GM21528 (cell line): ENCODE measurements around the gene LTBR.

Experiments used
- ATAC-seq: cut with Tn5 transposase; IDR thresholded peaks from one replicate; pipeline ENCODE4 v1.9.1; 2021; ENCODE audit warnings: mild to moderate bottlenecking, moderate library complexity; ENCODE audit not compliant: unreplicated experiment, low FRiP score

LTBR gene

DNA sequence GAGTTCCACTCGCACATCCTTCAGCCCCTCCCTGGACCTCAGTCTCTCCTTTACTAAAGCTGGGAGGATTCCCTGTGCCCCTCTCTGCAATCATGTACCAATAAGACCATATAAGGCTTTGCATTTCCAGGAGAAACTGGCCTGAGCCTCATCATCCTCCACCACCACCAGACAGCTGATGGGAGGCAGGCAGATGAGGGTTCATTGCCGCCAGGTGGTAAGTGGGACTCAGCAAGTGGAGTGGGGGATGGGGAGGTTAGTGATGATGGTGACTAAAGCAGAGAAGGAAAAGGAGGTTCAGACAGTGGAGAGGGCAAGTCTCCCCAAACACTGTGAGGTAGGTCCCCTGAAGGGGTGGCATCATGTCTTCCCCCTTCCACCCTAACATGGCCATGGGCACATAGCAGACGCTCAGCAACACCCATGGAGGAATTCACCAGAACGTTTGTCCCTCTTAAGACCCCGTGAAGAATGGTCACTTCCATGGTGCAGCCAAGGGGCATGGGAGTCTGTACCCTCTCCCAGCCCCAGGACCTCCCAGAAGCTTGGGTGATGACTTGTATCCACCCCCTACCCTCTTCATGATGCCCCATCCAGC, 37.6 kb upstream of the LTBR start:
- no peak for ATAC-seq

- no peak for ATAC-seq
Observed at GRCh38 chr12:6346942-6347341, 37.0 kb upstream of the LTBR start.

DNA sequence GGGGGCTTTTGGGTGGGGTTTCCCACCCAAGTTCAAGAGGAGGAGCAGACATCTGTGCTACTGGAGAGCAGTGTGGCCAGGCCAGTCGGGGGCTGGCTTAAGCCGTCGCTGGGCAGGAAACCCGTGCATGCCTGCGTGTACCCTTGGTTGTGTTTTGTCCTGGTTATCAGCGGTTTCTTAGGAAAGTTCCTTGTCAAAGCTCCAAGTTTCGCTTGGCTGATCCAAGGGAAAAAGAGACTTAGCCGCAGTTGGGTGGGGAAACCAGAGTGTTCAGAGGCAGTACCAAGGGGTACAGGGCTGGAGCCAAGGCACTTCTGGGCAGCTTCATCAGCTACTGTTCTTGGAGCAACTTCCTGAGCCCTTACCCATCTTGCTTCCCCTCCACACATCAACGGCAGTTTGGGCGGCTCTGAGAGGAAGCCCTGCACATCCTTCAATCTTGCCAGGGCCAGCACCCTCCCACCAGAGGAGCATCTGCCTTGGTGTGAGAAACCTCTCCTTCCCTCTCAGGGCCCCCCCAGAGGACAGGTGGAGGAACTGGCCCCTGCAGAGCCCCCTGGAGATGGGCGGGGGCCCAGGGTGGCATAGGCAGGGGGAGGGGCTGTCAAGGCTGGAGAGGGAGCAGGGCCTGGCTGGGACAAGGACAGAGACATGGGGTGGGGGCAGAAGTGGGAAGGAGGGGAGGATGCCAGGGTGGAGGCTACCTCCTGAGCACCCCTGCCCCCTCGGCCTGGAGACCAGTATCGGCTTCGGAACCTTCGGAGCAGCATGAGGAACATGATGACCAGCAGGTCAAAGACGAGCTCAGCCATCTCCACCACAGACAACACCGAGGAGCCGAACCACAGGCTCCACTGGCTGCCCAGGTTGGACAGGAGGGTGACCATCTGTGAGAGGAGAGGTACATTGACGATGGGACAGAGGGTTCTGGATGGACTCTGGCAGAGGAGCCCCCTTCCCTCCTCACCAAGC, 36.3 kb upstream of the LTBR start:
- ATAC-seq, result no peak

DNA sequence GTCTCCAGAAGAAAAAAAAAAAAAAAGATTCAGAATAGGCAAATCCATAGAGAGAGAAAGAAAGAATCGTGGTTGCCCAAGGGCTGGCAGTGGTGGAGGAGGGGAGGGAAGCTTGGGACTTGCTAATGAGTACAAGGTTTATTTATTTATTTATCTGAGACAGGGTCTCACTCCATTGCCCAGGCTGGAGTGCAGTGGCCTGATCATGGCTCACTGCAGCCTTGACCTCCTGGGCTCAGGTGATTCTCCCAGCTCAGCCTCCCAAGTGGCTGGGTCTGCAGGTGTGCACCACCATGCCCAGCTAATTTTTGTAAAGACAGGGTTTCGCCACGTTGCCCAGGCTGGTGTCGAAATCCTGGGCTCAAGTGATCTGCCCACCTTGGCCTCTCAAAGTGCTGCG, 32.3 kb upstream of the LTBR start:
- no peak for ATAC-seq

- no peak for ATAC-seq
Observed at GRCh38 chr12:6352193-6353173, 31.5 kb upstream of the LTBR start.

GRCh38 chr12:6354495-6355393, 29.2 kb upstream of the LTBR start:
- no peak for ATAC-seq

GRCh38 chr12:6355491-6356373, 28.2 kb upstream of the LTBR start:
- ATAC-seq, result no peak

DNA sequence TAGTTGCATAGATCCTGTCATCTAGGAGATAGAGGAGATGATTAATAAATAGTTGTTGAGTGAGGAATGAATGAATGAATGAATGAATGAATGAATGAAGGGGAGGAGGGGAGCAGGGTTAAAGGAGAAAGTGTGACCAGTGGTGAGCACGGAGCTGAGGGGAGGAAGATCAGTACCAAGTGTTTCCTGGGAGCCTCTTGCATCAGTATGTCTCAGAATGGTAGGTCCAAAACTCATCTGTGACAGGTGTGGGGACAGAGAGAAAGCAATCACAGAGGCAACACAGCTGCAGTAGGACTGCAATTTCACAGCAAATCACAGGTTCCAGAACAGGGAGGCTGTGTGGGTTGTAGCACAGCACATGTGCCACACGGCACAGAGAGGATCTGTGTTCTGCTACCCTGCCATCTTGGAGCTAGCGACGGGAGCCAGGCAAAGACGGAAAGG, 27.6 kb upstream of the LTBR start:
- ATAC-seq, result no peak

- ATAC-seq, result no peak
Observed at GRCh38 chr12:6358881-6359280, 25.1 kb upstream of the LTBR start.

DNA sequence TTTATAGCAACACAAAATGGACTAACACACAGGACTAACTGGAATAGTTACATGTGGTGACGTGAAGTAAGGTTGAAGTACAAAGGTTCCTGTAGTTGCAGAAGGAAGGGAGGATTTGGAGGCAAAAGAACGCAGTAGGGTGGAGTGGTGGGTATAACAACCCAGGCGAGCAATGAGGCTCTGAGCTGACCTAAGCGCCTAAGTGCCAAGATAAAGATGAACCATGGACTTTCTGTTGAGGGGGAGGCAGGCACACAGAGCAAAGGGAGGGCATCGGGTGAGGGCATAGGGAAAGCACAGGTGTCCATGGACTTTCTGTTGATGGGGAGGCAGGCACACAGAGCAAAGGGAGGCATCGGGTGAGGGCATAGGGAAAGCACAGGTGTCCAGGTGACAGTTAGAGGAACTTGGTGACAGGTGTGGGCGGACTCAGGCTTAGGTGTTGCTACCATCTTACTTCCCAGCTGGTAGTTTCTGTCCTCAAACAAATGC, 23.8 kb upstream of the LTBR start:
- no peak for ATAC-seq

DNA sequence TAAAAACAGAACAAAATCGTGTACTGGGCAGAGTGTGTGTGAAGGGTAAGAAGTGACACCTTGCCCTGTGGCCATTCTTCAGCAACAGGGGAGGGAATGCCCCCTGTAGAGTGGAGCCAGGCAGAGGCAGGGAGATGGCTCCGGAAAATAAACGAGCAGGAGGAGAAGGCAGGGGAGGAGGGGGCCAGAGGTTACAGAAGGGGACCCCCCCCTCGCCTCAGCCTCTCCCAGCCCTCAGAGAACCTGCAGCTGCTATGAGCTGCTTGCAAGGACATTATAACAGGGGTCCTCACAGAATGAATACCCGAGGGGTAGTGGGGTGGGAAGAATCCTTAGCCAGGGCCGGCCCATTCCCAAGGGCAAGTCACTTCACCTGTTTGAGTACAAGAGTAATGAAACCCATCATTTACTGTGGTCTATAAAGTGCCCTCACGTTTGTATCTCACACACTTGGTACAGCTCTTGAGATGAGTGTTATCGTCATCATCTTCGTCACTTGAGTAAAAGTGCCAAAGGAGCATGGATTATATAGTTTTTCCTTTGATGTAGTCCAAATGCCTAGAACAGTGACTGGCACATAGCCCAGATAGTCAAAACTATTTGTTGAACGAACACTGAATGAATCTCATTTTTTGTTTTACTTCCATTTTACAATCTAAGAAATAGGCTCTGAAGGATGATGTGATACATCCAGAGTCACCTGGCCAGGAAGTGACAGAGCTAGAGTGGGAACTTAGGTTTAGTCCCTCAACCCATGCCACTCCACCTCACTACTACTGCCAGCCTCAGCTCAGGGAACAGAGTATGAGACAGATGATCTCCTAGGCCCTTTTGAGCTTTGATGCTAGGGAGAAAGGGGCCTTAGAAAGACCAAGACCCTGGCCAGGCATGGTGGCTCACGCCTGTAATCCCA, 23.1 kb upstream of the LTBR start:
- ATAC-seq, result no peak

DNA sequence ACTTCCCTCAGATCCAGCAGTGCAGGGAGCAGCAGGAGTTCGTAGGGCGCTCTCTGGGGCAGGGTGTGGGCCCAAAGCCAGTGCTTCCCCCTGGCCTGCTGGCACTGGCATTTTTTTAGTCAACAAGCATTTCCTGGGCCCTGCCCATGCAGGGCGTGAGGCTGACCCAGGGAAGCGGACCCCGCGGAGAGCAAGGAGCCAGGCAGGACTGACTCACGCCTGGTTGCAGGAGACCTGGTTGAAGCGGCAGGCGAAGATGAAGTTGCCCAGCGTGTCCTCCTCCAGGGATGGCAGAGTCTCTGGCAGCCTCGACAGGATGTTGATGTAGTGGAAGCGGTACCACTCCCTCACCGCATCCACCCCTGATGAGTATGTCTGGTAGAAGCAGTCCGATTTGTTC, 22.1 kb upstream of the LTBR start:
- ATAC-seq, result no peak

- ATAC-seq, result no peak
Observed at GRCh38 chr12:6362403-6362802, 21.6 kb upstream of the LTBR start.

- ATAC-seq, result no peak
Observed at GRCh38 chr12:6363010-6363329, 21.0 kb upstream of the LTBR start.

DNA sequence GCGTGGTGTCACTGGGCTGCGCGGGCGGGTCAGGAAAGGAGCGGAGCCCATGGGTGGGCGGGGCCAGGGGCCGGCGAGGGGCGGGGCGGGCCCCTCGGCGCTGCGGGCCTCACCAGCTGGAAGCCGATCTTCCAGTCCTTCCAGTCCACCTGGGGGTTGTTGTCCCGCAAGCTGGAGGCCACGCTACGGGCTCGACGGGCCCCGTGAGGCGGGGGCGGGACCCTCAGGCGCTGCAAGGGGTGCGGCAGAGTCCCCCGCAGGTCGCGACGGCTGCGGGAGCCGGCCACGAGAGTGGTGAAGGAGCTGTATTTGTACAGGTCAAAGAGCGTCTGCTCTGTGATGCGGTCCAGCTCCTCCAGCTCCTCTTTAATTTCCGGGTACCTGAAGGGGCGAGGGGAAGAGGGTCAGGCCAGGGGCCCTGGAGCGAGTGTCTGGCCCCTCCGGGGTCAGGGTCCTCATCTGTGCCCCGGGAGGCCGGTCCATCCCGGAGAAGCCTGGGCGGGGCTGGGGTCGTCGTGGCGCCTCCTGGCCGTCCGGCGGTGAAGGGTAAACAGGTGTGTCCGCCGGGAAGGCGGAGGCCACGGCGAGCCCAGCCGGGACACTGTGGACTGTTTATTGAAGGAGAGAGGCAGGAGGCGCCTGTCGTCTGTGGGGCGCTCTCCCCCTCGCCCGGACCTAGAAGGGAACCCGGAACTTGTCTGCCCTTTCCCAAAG, 20.5 kb upstream of the LTBR start:
- ATAC-seq, result no peak

GRCh38 chr12:6364044-6364374, 20.0 kb upstream of the LTBR start:
- ATAC-seq, result no peak
